Fibroblast of lung (primary cell): ENCODE results near the gene COX17.

Experiments used
- CTCF ChIP-seq, 2 donors: IDR thresholded peaks in 1 of 2; conservative IDR thresholded peaks in 1 of 2; 1 replicate in 1 of 2; 2 replicates in 1 of 2; pipeline ENCODE4 v1.5.1; 2011 to 2012; ENCODE audit warnings: low read length in 2 of 2, control low read depth in 1 of 2, inconsistent platforms in 1 of 2, low read depth in 1 of 2, mild to moderate bottlenecking in 1 of 2
- EZH2 ChIP-seq: IDR thresholded peaks from 2 replicates; pipeline ENCODE4 v1.5.1; 2012; ENCODE audit warnings: low read length, control low read depth, mild to moderate bottlenecking; ENCODE audit errors: missing control alignments

- peak; percentile 44 for TF ChIP-seq CTCF (conservative IDR thresholded peaks at IDR 0.05 in 1 of 2, IDR thresholded peaks at IDR 0.05 in 1 of 2; ENCODE audit: low read depth in 1 of 2, low read length in 2 of 2)
- no peak for TF ChIP-seq EZH2
Measured at GRCh38 chr3:119681279-119681678, 4.1 kb upstream of the COX17 start.
